Measurements from ENCODE around the gene SH3YL1. TPM values are rescaled to one million over a fixed set of nuclear protein-coding genes. Genes with fewer than 3 reads are reported as not detected.
A peak's percentile ranks its signal among the peaks of the same experiment; 100 is the strongest.

Gene SH3YL1
- total RNA-seq, 1 donor from 2014 or later, result 47.9 TPM

GRCh38 chr2:184695-185094 is 79.1 kb downstream of the SH3YL1 start:
- no peak overlapping the region for H2AFZ ChIP-seq (replicated peaks)
- H3K4me2 ChIP-seq, result no peak overlapping the region
- no peaks in the 10 kb centered on the region for H3K4me1 ChIP-seq
- no peaks in the 10 kb centered on the region for H3K27me3 ChIP-seq
- TF ChIP-seq EZH2 (IDR thresholded peaks at IDR 0.05) (no peak), EZH2phosphoT487 (IDR thresholded peaks at IDR 0.05) (no peak)
- TF ChIP-seq, protein P1, sequence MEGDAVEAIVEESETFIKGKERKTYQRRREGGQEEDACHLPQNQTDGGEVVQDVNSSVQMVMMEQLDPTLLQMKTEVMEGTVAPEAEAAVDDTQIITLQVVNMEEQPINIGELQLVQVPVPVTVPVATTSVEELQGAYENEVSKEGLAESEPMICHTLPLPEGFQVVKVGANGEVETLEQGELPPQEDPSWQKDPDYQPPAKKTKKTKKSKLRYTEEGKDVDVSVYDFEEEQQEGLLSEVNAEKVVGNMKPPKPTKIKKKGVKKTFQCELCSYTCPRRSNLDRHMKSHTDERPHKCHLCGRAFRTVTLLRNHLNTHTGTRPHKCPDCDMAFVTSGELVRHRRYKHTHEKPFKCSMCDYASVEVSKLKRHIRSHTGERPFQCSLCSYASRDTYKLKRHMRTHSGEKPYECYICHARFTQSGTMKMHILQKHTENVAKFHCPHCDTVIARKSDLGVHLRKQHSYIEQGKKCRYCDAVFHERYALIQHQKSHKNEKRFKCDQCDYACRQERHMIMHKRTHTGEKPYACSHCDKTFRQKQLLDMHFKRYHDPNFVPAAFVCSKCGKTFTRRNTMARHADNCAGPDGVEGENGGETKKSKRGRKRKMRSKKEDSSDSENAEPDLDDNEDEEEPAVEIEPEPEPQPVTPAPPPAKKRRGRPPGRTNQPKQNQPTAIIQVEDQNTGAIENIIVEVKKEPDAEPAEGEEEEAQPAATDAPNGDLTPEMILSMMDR (IDR thresholded peaks at IDR 0.05), result no peak
- H3K27ac ChIP-seq, result no peak overlapping the region
- no peaks in the 10 kb centered on the region for H3F3A ChIP-seq (ENCODE audit: low read depth)
- no peak overlapping the region for H3K4me3 Mint-ChIP-seq
- peaks cover 2% of the 10 kb centered on the region for H3K27me3 Mint-ChIP-seq (ENCODE audit: insufficient read depth, low read depth)
- H3K36me3 Mint-ChIP-seq, result no peaks in the 10 kb centered on the region
- no peaks in the 10 kb centered on the region for H4K20me1 ChIP-seq (ENCODE audit: low read depth)
- H3K36me3 ChIP-seq, result no peaks in the 10 kb centered on the region
- H3K27ac Mint-ChIP-seq, result no peak overlapping the region
- peaks cover 27% of the 10 kb centered on the region for H3K9me3 Mint-ChIP-seq
- peaks cover 4% of the 10 kb centered on the region for H3K4me1 Mint-ChIP-seq
- H3K9ac ChIP-seq, result no peak overlapping the region
- peaks cover 23% of the 10 kb centered on the region for H3K9me3 ChIP-seq (ENCODE audit: low read depth)
- DNase-seq (ENCODE audit: low spot score), result no peak
- H3K79me2 ChIP-seq (ENCODE audit: low read depth), result no peaks in the 10 kb centered on the region
- H3K4me3 ChIP-seq, result no peak overlapping the region

DNA sequence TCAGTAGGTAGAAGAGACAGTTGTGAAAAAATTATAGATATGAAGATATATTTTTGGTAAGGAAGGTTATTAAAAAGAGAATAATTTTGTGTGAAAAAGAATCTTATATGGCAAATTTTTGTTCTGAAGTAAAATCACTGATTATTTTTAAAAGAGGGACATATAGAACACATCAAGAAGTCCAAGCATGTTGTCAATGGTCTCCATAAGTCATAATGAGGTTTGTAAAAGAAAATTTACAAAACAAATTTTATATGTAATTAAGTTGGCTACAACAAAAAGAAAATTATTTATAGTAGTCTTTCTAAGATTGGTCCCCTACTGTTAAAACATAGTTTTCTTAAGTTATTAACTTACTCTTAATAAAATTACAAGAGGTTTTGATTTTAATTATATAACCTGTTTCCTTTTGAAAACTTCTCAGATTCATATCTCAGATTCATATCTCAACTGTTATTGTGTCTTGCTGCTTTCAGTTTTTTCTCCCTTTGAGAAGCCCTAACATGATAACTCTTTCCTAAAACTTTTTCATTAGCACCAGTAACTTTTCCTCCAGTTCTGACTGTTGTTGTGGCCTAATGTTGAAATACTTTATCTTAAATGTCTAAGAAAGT is 81.2 kb downstream of the SH3YL1 start:
- Histone ChIP-seq H3K4me3 (no peak overlapping the region), H3K4me2 (no peak overlapping the region), H3K79me2 (ENCODE audit: low read depth) (no peaks in the 10 kb centered on the region), H3K9me3 (ENCODE audit: low read depth) (peaks cover 23% of the 10 kb centered on the region), H3K9ac (no peak overlapping the region), H4K20me1 (ENCODE audit: low read depth) (no peaks in the 10 kb centered on the region), H3K27ac (no peak overlapping the region), H3K27me3 (no peaks in the 10 kb centered on the region), H3F3A (ENCODE audit: low read depth) (no peaks in the 10 kb centered on the region), H3K36me3 (no peaks in the 10 kb centered on the region), H2AFZ (replicated peaks) (no peak overlapping the region), H3K4me1 (no peaks in the 10 kb centered on the region)
- H3K4me3 Mint-ChIP-seq, result no peak overlapping the region
- H3K9me3 Mint-ChIP-seq, result peaks cover 26% of the 10 kb centered on the region
- DNase-seq (ENCODE audit: low spot score), result peak; percentile 43
- TF ChIP-seq, protein P1 (IDR thresholded peaks at IDR 0.05), result no peak
- no peak for TF ChIP-seq EZH2phosphoT487 (IDR thresholded peaks at IDR 0.05)
- TF ChIP-seq EZH2 (IDR thresholded peaks at IDR 0.05), result no peak
- peaks cover 2% of the 10 kb centered on the region for H3K27me3 Mint-ChIP-seq (ENCODE audit: insufficient read depth, low read depth)
- no peak overlapping the region for H3K27ac Mint-ChIP-seq
- H3K36me3 Mint-ChIP-seq, result no peaks in the 10 kb centered on the region
- peaks cover 4% of the 10 kb centered on the region for H3K4me1 Mint-ChIP-seq

GRCh38 chr2:180311-180710 is 83.5 kb downstream of the SH3YL1 start:
- Histone ChIP-seq H3K9ac (no peak overlapping the region), H2AFZ (replicated peaks) (no peak overlapping the region), H3K27ac (no peak overlapping the region), H3K9me3 (ENCODE audit: low read depth) (peaks cover 23% of the 10 kb centered on the region), H3K36me3 (no peaks in the 10 kb centered on the region), H3K27me3 (no peaks in the 10 kb centered on the region), H3K4me1 (no peaks in the 10 kb centered on the region), H3K4me3 (no peak overlapping the region), H3K79me2 (ENCODE audit: low read depth) (no peaks in the 10 kb centered on the region), H3F3A (ENCODE audit: low read depth) (no peaks in the 10 kb centered on the region), H3K4me2 (no peak overlapping the region), H4K20me1 (ENCODE audit: low read depth) (no peaks in the 10 kb centered on the region)
- Mint-ChIP-seq H3K4me3 (no peak overlapping the region), H3K27ac (no peak overlapping the region), H3K9me3 (peaks cover 18% of the 10 kb centered on the region), H3K36me3 (no peaks in the 10 kb centered on the region), H3K4me1 (peaks cover 4% of the 10 kb centered on the region), H3K27me3 (ENCODE audit: insufficient read depth, low read depth) (peaks cover 2% of the 10 kb centered on the region)
- TF ChIP-seq EZH2phosphoT487 (IDR thresholded peaks at IDR 0.05) (no peak), EZH2 (IDR thresholded peaks at IDR 0.05) (no peak)
- TF ChIP-seq, protein P1 (IDR thresholded peaks at IDR 0.05), result no peak
- DNase-seq (ENCODE audit: low spot score), result no peak

All from neural progenitor cell (in vitro differentiated cells).